ENCODE results near the gene UQCRFS1. TPM values are rescaled to one million over a fixed set of nuclear protein-coding genes. Genes with fewer than 3 reads are reported as not detected.
A peak's percentile ranks its signal among the peaks of the same experiment; 100 is the strongest.

UQCRFS1 gene
- total RNA-seq, result 10 to 100 TPM; 24.8 to 60.8 (median 45.3) TPM

DNA sequence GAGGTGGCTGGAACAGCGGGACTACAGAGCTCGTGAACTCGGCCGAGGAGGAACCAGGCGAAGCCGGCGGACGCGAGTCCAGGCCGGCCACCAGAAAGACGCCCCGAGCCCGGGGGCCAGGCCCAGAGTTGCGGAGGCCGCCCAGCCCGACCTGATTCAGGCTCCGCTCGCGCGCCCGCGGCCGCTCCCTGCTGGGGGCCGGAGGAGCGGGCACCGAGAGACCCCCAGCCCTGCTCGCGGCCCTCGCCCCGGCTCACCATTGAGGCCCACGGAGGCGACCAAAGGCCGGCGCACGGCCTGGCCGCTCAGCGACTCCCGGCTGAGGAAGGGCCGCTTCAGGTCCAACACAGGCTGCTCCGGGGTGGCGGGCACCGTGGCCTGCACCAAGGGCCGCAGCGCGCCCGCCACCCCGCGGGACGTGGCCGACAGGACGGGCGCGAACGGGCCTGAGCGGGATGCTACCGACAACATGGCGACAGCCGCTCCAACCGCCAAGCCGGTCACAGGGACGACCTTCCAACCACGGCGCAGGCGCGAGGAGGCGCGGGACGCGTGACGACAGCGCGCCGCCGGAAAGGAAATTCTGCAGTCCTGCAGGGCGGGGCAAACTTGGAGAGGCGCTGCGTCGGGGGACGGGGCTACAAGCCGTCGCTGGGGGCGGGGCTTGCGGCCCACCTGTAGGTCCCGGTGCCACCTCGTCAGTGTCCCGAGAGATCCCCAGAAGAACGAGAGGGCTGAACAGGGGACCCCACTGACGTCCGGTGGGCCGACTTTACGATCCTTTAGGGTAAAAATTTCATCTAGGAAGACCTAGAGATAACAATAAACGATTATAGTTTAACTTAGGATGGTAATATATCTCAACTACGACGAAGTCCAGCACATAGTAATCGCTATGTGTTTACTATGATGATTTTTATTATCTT lies at the start of gene UQCRFS1:
TSS of gene UQCRFS1 (minus strand) at position 504 of the 926 bp plus-strand sequence. CDS start at position 471, 33 bp downstream.
- peak within 1 kb of the TSS; percentile 75 to 96 (median 87) for H3K4me3 ChIP-seq
- no peaks in the 10 kb centered on the region for H3K27me3 ChIP-seq
- no peaks in the 10 kb centered on the region for H3K9me3 ChIP-seq
- H3K4me1 ChIP-seq, result peaks cover 0 to 14% (median 6%) of the 10 kb centered on the region in 4 donors
- peak; percentile 85 to 90 for TF ChIP-seq POLR2A (IDR thresholded peaks at IDR 0.05)
- TF ChIP-seq, protein P1, sequence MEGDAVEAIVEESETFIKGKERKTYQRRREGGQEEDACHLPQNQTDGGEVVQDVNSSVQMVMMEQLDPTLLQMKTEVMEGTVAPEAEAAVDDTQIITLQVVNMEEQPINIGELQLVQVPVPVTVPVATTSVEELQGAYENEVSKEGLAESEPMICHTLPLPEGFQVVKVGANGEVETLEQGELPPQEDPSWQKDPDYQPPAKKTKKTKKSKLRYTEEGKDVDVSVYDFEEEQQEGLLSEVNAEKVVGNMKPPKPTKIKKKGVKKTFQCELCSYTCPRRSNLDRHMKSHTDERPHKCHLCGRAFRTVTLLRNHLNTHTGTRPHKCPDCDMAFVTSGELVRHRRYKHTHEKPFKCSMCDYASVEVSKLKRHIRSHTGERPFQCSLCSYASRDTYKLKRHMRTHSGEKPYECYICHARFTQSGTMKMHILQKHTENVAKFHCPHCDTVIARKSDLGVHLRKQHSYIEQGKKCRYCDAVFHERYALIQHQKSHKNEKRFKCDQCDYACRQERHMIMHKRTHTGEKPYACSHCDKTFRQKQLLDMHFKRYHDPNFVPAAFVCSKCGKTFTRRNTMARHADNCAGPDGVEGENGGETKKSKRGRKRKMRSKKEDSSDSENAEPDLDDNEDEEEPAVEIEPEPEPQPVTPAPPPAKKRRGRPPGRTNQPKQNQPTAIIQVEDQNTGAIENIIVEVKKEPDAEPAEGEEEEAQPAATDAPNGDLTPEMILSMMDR (IDR thresholded peaks at IDR 0.05), result no peak
- peak; percentile 94 to 98 (median 97) for DNase-seq
- H3K27ac ChIP-seq, result peak within 1 kb of the TSS; percentile 83 to 98 (median 92)
- peaks cover 0 to 6% (median 0%) of the 10 kb centered on the region in 3 donors for H3K36me3 ChIP-seq

DNA sequence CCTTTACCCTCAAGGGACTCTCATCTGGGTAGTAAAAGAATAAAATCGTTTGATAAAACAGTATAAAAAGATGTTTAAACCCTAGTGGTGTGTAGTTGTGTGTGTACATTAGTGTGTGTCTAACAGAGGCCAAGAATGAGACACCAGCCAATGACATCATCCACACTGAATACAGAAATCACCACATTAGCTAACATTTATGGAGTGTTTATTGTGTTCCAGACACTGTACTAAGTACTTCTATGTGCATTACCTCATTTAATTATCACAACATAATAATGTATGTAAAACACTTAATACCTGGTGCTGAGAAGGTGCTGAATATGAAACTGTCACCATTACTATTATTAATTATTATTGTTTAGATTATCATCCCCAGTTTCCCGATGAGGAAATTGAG lies 49.1 kb upstream of the UQCRFS1 start:
- Histone ChIP-seq H3K27me3 (no peaks in the 10 kb centered on the region), H3K27ac (no peak overlapping the region), H3K36me3 (no peaks in the 10 kb centered on the region), H3K4me3 (no peak overlapping the region), H3K9me3 (no peaks in the 10 kb centered on the region), H3K4me1 (no peaks in the 10 kb centered on the region)
- no peak for TF ChIP-seq POLR2A (IDR thresholded peaks at IDR 0.05)
- TF ChIP-seq, protein P1 (IDR thresholded peaks at IDR 0.05), result no peak
- DNase-seq, result no peak

DNA sequence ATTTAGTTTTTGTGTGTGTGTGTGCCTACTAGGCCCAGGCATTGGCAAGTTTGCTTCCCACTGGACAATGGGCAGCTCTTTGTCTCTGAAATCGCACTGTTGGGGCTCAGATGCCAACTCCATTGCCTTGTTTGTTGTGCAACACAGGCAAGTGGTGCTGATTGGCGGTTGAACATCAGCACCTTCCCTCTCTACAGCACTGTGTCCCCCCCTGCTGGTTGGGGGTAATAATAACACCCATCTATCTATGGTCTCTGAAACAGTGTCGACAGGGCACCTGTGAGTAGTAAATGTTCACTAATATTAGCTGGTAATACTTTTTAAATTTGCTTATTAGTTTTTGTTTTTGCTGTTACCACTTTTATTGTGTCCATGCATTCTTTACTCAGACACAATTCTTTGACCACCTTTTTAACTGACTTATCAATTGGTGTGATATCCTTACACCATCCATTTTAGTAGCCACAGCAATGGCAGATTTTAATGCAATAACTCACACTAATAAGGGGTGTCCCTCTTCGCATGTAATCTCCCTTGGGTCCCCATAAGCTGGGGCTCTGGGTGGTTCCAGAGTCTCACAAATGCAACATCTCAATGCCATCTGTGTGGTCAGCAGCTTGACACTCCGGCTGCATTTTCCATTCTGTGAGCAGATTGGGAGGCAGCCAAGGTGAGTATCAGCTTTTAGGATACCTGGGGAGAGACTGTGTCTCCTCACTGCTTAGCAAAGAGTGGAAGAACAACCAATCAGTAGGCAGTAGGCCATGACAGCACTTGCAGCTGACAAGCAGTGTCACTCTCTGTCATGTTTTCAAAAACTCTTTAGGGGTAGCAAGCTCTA lies 47.7 kb upstream of the UQCRFS1 start:
- no peaks in the 10 kb centered on the region for H3K36me3 ChIP-seq
- no peaks in the 10 kb centered on the region for H3K27me3 ChIP-seq
- H3K9me3 ChIP-seq, result no peaks in the 10 kb centered on the region
- TF ChIP-seq, protein P1 (IDR thresholded peaks at IDR 0.05), result no peak
- TF ChIP-seq POLR2A (IDR thresholded peaks at IDR 0.05), result no peak
- H3K27ac ChIP-seq, result no peak overlapping the region
- no peak overlapping the region for H3K4me3 ChIP-seq
- H3K4me1 ChIP-seq, result no peaks in the 10 kb centered on the region
- no peak for DNase-seq

DNA sequence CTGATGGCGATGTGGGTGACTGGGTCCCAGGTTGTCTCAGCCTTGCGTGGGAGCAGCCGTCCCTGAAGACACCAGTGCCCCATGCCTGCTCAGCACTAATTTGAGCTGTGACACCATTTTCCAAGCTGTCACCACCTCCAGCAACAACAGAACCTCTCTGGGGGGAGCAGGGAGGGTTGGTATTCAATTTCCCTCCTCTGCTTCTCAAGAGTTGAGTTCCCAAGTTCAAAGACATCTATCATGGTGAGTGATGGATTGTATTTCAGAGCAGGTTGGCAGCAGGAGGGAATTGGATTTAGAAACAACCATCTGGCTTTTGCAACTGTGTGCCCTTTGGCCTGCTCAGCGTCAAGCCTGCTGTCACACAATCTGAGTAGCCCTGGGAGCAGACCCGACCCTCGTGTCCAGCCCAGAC lies 46.9 kb upstream of the UQCRFS1 start:
- Histone ChIP-seq H3K9me3 (no peaks in the 10 kb centered on the region), H3K4me1 (no peaks in the 10 kb centered on the region), H3K36me3 (no peaks in the 10 kb centered on the region), H3K27me3 (no peaks in the 10 kb centered on the region), H3K27ac (no peak overlapping the region), H3K4me3 (no peak overlapping the region)
- no peak for DNase-seq
- TF ChIP-seq, protein P1 (IDR thresholded peaks at IDR 0.05), result no peak

DNA sequence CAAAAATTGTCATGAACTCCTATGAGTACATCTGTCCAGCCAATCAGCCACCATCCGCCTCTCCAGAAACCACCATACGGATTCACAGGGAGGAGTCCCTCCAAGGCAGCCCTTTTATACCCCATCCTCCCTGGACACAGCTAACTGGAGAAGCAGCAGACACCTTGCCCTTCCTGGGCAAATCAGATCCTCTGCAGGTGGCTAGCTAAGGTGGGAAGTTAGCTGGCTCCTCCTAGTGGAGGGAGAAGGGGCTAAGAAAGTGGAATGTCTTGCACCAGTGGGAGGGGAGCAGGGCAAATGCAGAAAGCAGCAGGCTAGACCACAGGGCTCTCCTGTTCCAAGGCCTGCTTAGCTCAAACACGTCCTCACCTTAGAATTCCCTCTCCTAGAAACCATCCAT lies 46.2 kb upstream of the UQCRFS1 start:
- Histone ChIP-seq H3K27ac (no peak overlapping the region), H3K36me3 (no peaks in the 10 kb centered on the region), H3K4me1 (no peaks in the 10 kb centered on the region), H3K9me3 (no peaks in the 10 kb centered on the region), H3K4me3 (no peak overlapping the region), H3K27me3 (no peaks in the 10 kb centered on the region)
- DNase-seq, result no peak
- TF ChIP-seq POLR2A (IDR thresholded peaks at IDR 0.05), result no peak
- TF ChIP-seq, protein P1 (IDR thresholded peaks at IDR 0.05), result no peak

All from Peyer's patch (tissue), 4 donors.